Activated CD4-positive, alpha-beta memory T cell treated with anti-CD3 and anti-CD28 coated beads, Interleukin-2, amount 10 ng/mL, durations not matched to agents 7 days and 5 days (primary cell): ENCODE results near the gene STMN3. TPM values are rescaled to one million over a fixed set of nuclear protein-coding genes. Genes with fewer than 3 reads are reported as not detected.
A peak's percentile ranks its signal among the peaks of the same experiment; 100 is the strongest.
"Not testable (repeated sequence)": the region's sequence is repeated elsewhere in the genome, so short reads cannot be mapped to it uniquely, and the experiment has no call there.

Experiments
- CTCF ChIA-PET: fragments of 350-600 bp; sonication (Branson Sonifier 250); formaldehyde crosslinking; loops from one replicate; lab custom pipeline; 2021; ENCODE audit warnings: antibody characterized with exemption, inconsistent platforms; lab: Charles Lee
- POLR2A ChIA-PET: fragments of 350-600 bp; sonication (Branson Sonifier 250); formaldehyde crosslinking; loops from one replicate; lab custom pipeline; 2021; ENCODE audit warnings: antibody characterized with exemption; lab: Charles Lee
- DNase-seq: peaks from one replicate; pipeline ENCODE4 v3.0.0-alpha.2; 2020
- H3K27ac Mint-ChIP-seq: one replicate; pipeline ENCODE4 v1.8.0; 2021; ENCODE audit warnings: mild to moderate bottlenecking, mixed read lengths
- H3K27me3 Mint-ChIP-seq: one replicate; pipeline ENCODE4 v1.8.0; 2021; ENCODE audit warnings: mixed read lengths
- H3K36me3 Mint-ChIP-seq: one replicate; pipeline ENCODE4 v1.8.0; 2021; ENCODE audit warnings: low read depth, mixed read lengths
- H3K4me1 Mint-ChIP-seq: one replicate; pipeline ENCODE4 v1.8.0; 2021; ENCODE audit warnings: mixed read lengths
- H3K4me3 Mint-ChIP-seq: one replicate; pipeline ENCODE4 v1.8.0; 2021; ENCODE audit warnings: mild to moderate bottlenecking, mixed read lengths
- H3K9me3 Mint-ChIP-seq: one replicate; pipeline ENCODE4 v1.8.0; 2021; ENCODE audit warnings: mixed read lengths
- total RNA-seq, 2 experiments: library from RNA; stranded (reverse); gene quantifications; one replicate each; pipeline ENCODE4 v1.2.3, GENCODE V29; 2021

The STMN3 gene
- total RNA-seq, 2 experiments from 2014 or later, result 20.9 to 23.8 TPM

- H3K36me3 Mint-ChIP-seq, result peaks cover 35% of the 10 kb centered on the region
These were observed 11.8 kb upstream of the STMN3 start for GRCh38 chr20:63664861-63665594.

GRCh38 chr20:63664143-63664851 lies 11.1 kb upstream of the STMN3 start:
- H3K27me3 Mint-ChIP-seq, result no peaks in the 10 kb centered on the region
- no peak for DNase-seq
- H3K9me3 Mint-ChIP-seq, result no peaks in the 10 kb centered on the region
- ChIA-PET POLR2A (no interaction called here), CTCF (no interaction called here)
- H3K27ac Mint-ChIP-seq, result no peak overlapping the region
- peaks cover 34% of the 10 kb centered on the region for H3K36me3 Mint-ChIP-seq
- H3K4me1 Mint-ChIP-seq, result peaks cover 10% of the 10 kb centered on the region
- no peak overlapping the region for H3K4me3 Mint-ChIP-seq

More at GRCh38 chr20:63664861-63665594, 11.8 kb upstream of the STMN3 start:
- Mint-ChIP-seq H3K27me3 (no peaks in the 10 kb centered on the region), H3K9me3 (no peaks in the 10 kb centered on the region), H3K4me3 (no peak overlapping the region), H3K4me1 (peaks cover 3% of the 10 kb centered on the region), H3K27ac (no peak overlapping the region)
- DNase-seq, result no peak
- ChIA-PET POLR2A (no interaction called here), CTCF (no interaction called here)

GRCh38 chr20:63663332-63664066 lies 10.3 kb upstream of the STMN3 start:
- no peaks in the 10 kb centered on the region for H3K9me3 Mint-ChIP-seq
- peaks cover 32% of the 10 kb centered on the region for H3K36me3 Mint-ChIP-seq

GRCh38 chr20:63662813-63663189 lies 9.6 kb upstream of the STMN3 start:
- no peaks in the 10 kb centered on the region for H3K27me3 Mint-ChIP-seq
- H3K36me3 Mint-ChIP-seq, result peaks cover 30% of the 10 kb centered on the region
- no peak for DNase-seq
- no peak overlapping the region for H3K4me3 Mint-ChIP-seq
- peaks cover 24% of the 10 kb centered on the region for H3K4me1 Mint-ChIP-seq
- ChIA-PET POLR2A (interaction anchor here (1.2 kb wide), 1 partner anchor 16 kb away, joined by 3 read pairs; no protein-coding TSS in a partner anchor), CTCF (no interaction called here)
- no peaks in the 10 kb centered on the region for H3K9me3 Mint-ChIP-seq
- no peak overlapping the region for H3K27ac Mint-ChIP-seq

More at GRCh38 chr20:63663332-63664066, 10.3 kb upstream of the STMN3 start:
- ChIA-PET POLR2A (interaction anchor here (1.2 kb wide), 1 partner anchor 16 kb away, joined by 3 read pairs; no protein-coding TSS in a partner anchor), CTCF (no interaction called here)
- no peak for DNase-seq
- H3K27me3 Mint-ChIP-seq, result no peaks in the 10 kb centered on the region
- peaks cover 18% of the 10 kb centered on the region for H3K4me1 Mint-ChIP-seq
- H3K27ac Mint-ChIP-seq, result no peak overlapping the region
- no peak overlapping the region for H3K4me3 Mint-ChIP-seq

- H3K27me3 Mint-ChIP-seq, result no peaks in the 10 kb centered on the region
- no peak for DNase-seq
- no peak overlapping the region for H3K4me3 Mint-ChIP-seq
- no peaks in the 10 kb centered on the region for H3K9me3 Mint-ChIP-seq
- peaks cover 28% of the 10 kb centered on the region for H3K36me3 Mint-ChIP-seq
- ChIA-PET CTCF (no interaction called here), POLR2A (interaction anchor here (1.2 to 1.3 kb wide), 2 partner anchors 15 to 25 kb away, joined by 3 read pairs; no protein-coding TSS in a partner anchor)
- H3K4me1 Mint-ChIP-seq, result peaks cover 26% of the 10 kb centered on the region
- H3K27ac Mint-ChIP-seq, result no peak overlapping the region
These were observed 9.0 kb upstream of the STMN3 start for GRCh38 chr20:63661959-63662812.

- H3K4me3 Mint-ChIP-seq, result no peak overlapping the region
- POLR2A ChIA-PET, result interaction anchor here (1.3 kb wide), 1 partner anchor 26 kb away, joined by 3 read pairs; no protein-coding TSS in a partner anchor
- H3K36me3 Mint-ChIP-seq, result peaks cover 23% of the 10 kb centered on the region
- no peaks in the 10 kb centered on the region for H3K27me3 Mint-ChIP-seq
- no peaks in the 10 kb centered on the region for H3K9me3 Mint-ChIP-seq
- H3K27ac Mint-ChIP-seq, result no peak overlapping the region
- H3K4me1 Mint-ChIP-seq, result peaks cover 28% of the 10 kb centered on the region
- DNase-seq, result no peak
- CTCF ChIA-PET, result no interaction called here
These were observed 7.9 kb upstream of the STMN3 start for GRCh38 chr20:63661108-63661507.

GRCh38 chr20:63660622-63661021 lies 7.4 kb upstream of the STMN3 start:
- Mint-ChIP-seq H3K4me1 (peaks cover 28% of the 10 kb centered on the region), H3K4me3 (no peak overlapping the region), H3K36me3 (peaks cover 19% of the 10 kb centered on the region), H3K9me3 (no peaks in the 10 kb centered on the region), H3K27me3 (no peaks in the 10 kb centered on the region), H3K27ac (no peak overlapping the region)
- no peak for DNase-seq
- ChIA-PET CTCF (no interaction called here), POLR2A (no interaction called here)

GRCh38 chr20:63660174-63660573 lies 7.0 kb upstream of the STMN3 start:
- H3K36me3 Mint-ChIP-seq, result peaks cover 19% of the 10 kb centered on the region
- H3K27ac Mint-ChIP-seq, POLR2A ChIA-PET, DNase-seq, CTCF ChIA-PET, H3K27me3 Mint-ChIP-seq, H3K9me3 Mint-ChIP-seq: not testable (repeated sequence)
- peaks cover 28% of the 10 kb centered on the region for H3K4me1 Mint-ChIP-seq
- peak overlapping the region; percentile 90 for H3K4me3 Mint-ChIP-seq

- DNase-seq, result no peak
- peaks cover 31% of the 10 kb centered on the region for H3K4me1 Mint-ChIP-seq
- H3K36me3 Mint-ChIP-seq, result peaks cover 16% of the 10 kb centered on the region
- H3K27ac Mint-ChIP-seq, result peak overlapping the region; percentile 85
- ChIA-PET POLR2A (no interaction called here), CTCF (no interaction called here)
- H3K27me3 Mint-ChIP-seq, result no peaks in the 10 kb centered on the region
- peak overlapping the region; percentile 90 for H3K4me3 Mint-ChIP-seq
- H3K9me3 Mint-ChIP-seq, result no peaks in the 10 kb centered on the region
These were observed 6.1 kb upstream of the STMN3 start for GRCh38 chr20:63659370-63659769.

GRCh38 chr20:63658749-63659187 lies 5.5 kb upstream of the STMN3 start:
- no peak for DNase-seq
- peak overlapping the region; percentile 85 for H3K27ac Mint-ChIP-seq
- H3K27me3 Mint-ChIP-seq, result peaks cover 3% of the 10 kb centered on the region

GRCh38 chr20:63657937-63658748 lies 4.9 kb upstream of the STMN3 start, which contains the start of gene RTEL1:
RTEL1 (plus strand) TSS chr20:63658312; CDS start chr20:63659403, 1,091 bp downstream.
- Mint-ChIP-seq H3K36me3 (peaks cover 16% of the 10 kb centered on the region), H3K4me1 (peaks cover 38% of the 10 kb centered on the region), H3K27me3 (peaks cover 3% of the 10 kb centered on the region), H3K27ac (peak within 1 kb of the TSS; percentile 85), H3K4me3 (peak within 1 kb of the TSS; percentile 90), H3K9me3 (no peaks in the 10 kb centered on the region)
- POLR2A ChIA-PET, result interaction anchor here (0.6 to 1.6 kb wide), 19 partner anchors 9 to 322 kb away, joined by 3 to 18 read pairs (median 5); partner anchors contain the start of genes ARFRP1, GMEB2, HELZ2 and LIME1
- peak; percentile 88 for DNase-seq
- CTCF ChIA-PET, result interaction anchor here (0.6 to 2.9 kb wide), 8 partner anchors 11 to 121 kb away, joined by 3 to 22 read pairs (median 4); partner anchors contain the start of genes LIME1 and PTK6

More at GRCh38 chr20:63658749-63659187, 5.5 kb upstream of the STMN3 start:
- Mint-ChIP-seq H3K9me3 (no peaks in the 10 kb centered on the region), H3K4me1 (peaks cover 37% of the 10 kb centered on the region), H3K4me3 (peak overlapping the region; percentile 90), H3K36me3 (peaks cover 16% of the 10 kb centered on the region)
- ChIA-PET POLR2A (interaction anchor here (0.8 to 1.6 kb wide), 16 partner anchors 8 to 322 kb away, joined by 3 to 18 read pairs (median 6); partner anchors contain the start of genes ARFRP1, GMEB2, HELZ2 and LIME1), CTCF (interaction anchor here (0.6 to 2.9 kb wide), 6 partner anchors 10 to 121 kb away, joined by 3 to 22 read pairs (median 4); partner anchors contain the start of genes LIME1 and PTK6)
